Activated T-cell treated with anti-CD3 and anti-CD28 coated beads, Interleukin-2, amount 50 U/mL, for 48 hours (primary cell): Measurements from ENCODE around the gene GAS7.
A peak's percentile ranks its signal among the peaks of the same experiment; 100 is the strongest.

ENCODE experiments used
- DNase-seq, 2 experiments: peaks; one replicate each; pipeline ENCODE4 v3.0.0-alpha.2; 2020

GAS7 gene

DNA sequence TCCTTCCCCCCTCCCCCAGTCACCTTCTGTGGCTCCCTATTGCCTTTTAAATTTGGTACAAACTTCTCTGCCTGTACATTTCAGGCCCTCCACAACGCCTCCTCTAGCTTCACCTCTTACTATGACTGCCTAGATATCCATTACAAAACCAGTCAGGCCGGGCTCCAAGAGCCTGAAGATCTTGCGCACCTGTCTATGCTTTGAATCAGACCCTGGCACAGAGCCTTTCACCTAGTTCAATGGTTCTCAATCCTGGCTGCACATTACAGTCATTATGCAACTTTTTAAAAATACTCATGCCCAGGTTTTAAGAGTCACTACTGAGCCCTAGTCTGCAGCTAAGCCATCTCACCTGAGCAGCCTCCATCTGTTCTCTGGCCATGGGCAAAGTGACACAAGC lies 1.6 kb upstream of the GAS7 start:
- DNase-seq: no peak

DNA sequence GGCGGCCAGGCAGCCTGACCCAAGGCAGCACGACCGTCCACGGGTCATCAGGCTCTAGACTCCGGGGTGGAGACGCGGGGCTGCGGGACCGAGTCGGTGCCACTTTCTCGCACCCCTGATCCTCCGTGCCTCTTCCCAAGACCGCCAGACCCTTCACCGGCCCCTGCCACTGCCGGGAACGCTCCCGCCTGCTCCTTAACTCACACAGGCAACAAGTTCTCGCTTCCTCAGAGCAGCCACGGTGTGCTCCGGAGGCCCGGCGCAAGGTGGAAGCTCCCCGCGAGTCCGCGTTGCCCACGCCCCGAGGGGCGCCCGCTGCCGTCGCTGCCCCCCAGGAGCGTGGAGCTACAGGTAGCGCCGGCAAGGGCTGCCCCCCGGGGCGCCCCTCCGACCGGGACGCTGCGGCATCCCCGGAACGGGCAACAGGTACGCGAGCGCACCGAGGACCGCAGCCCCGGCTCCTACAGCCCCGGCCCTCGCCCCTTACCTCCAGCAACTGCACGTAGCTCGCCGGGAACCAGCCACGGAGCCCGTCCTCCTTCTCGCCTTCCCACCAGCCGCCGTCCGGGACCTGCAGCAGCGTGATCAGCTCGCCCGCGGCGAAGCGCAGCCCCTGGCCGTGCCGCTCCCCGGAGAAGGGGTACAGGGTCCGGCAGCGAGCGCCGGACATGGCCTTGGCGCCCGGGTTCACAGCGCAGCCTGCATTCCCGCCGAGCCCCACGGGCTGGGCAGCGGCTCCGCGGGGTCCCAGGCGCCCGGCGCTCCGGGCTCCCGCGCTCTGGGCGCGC lies 491 bp downstream of the GAS7 start:
- peak in 1 of 2 experiments; percentile 23 for DNase-seq

DNA sequence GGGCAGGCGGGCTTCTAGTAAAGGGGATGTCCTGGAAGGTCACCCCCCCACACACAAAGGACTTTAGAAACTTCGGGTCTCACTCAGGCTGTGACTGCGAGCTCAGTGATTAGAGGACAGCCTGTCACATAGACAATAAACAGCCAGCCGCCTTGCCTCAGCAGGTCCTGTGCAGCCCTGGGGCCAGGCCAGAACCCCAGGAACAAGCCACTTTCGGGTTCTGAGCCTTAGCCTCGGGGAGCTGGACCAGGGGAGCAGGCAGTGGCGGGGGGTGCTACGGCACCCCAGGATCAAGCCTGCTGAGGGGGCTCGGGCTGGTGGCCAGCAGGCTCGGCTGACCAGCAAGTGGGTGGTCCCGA lies 1.1 kb downstream of the GAS7 start:
- DNase-seq: no peak

DNA sequence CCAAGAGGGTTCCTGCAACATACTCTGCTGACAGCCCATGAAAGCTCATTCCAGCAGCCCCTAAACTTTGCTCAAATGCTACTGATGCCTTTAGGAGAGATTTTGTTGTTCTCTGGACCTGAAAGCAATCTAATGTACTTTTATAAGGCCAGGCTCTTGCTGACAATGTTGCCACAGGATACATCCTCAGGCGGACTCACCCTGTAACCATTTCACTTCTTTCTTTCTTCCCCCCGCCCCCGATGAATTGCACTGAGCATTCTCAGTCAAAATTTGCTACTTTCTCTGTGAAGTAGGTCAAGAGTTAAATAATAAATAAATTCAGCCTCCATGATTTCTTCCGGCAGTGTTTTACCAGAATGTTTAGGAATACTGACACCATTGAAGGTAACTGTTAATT lies 1.5 kb downstream of the GAS7 start:
- no peak for DNase-seq

DNA sequence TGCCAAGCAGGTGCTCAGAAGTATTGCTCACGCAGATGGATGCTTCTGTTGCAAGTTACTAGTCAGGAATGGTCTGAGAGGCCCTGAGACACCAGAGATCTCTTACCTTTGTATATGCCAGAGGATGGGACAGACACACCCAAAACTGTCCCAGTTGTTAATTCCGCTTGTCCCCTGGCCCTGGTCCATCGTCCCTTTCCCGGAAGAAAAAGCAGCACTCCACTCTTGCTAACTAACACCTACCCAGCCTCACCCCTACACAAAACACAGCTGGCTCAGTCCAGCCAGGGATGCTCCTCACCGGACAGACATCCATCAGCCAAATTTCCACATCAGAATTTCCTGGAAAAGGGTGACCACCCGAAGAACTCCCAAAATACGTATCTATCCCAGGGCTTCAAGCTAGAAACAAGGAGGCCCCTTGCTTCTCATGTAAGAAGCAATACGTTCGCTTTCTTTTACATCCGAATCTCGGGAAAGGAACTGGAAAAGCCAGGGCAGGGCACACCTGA lies 2.0 kb downstream of the GAS7 start:
- DNase-seq: no peak

DNA sequence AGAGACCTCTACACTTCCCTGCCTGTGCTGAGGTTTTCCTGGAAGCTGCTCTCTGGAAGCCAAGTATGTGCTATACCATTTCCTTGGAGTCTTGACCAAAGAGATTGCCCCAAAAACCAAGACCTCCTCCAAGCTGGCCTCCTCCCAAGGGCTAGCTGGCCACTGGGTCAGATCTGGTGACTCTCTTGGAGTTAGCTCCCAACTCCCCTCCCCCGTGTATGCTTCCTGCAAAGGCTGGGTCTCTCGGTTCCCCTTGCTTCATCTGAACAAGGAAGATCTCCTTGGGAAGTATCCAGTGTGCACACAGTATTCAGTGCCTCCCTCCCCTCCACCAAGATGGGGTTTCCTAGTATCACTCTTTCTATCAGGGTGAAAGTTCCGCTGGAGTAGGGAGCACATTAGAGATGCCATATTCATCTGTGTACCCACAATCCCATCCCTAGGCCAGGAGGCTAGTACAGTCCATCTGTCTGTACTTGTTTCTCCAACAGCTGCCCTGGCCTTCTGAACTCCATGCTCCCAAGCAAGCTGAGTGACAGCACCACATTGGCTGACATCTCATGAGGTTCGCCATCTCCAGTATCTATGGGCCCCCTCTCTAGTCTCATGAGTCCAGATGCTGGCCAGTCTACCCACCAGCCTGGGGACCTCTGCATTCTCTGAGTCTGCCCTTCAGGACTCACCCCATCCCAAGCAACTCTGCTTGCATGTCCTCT lies 3.2 kb downstream of the GAS7 start:
- no peak for DNase-seq

DNA sequence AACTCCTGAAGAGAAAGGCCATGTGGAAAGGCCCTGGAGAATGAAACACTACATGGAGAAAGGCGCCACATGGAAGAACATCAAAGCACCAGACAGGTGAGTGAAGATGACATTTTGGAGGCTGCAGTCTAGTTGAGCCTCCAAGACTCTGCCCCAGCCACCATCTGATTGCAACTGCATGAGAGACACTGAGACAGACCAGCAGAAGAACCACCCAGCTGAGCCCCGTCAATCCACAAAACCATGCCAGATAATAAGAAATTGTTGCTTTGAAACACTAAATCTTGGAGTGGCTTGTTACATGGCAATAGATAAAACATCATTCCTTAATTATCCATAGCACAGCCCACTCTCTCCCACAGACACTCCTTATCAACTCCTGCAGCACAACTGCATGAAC lies 4.8 kb downstream of the GAS7 start:
- no peak for DNase-seq

DNA sequence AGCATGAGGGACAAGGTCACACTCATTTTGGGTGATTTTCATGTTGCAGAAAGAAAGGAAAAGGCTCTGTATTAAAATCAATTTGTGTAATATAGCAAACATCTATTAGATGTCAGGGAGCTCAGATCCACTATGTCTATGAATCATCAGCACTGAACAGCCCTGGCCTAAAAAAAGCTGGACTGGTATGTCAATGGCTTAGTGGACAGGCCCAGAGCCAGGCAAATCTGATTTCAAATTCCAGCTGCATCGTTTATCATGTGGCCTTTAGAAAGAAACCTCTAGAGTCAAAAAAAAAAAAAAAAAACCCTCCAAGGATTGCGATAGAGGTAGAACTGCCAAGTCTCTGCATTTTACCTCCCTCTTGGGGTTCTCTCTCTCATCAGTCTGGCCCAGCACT lies 5.4 kb downstream of the GAS7 start:
- DNase-seq: no peak

DNA sequence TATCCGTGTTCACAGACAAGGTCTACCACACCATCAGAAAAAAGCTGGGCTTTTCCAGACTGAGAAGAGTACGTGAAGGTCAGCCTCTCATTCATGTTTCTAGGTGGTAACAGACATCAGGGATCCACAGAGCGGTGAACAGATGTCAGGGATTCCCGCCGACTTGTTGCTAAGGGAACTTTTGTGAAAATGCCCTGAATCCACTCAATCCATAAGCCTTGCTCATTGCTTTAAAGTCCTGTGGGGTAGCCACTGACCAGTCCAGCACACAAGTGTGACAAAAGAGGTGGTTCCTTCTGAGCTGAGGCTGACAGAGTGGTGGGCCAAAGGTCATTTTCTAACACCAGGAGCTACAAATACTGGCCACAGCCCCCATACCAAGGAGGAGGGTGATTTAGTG lies 5.9 kb downstream of the GAS7 start:
- no peak for DNase-seq

DNA sequence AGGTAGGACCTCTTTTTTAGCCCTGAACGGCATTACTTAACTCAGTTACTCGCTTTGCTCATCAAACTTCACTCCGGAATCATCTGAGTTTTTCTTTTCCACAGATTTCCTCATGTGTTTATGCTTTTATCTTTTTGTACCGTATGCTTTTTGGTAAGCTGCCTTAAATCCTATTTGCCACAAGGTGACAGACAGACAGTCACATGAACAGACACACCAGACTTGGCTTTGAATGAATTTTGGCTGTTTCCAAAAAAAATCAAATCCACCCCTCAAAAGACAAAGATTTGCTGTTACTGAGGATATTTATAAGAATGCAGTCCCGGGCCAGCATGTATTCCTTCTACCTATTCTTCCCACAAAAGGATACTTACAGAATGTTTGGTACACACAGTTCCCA lies 10.9 kb downstream of the GAS7 start:
- DNase-seq: no peak

DNA sequence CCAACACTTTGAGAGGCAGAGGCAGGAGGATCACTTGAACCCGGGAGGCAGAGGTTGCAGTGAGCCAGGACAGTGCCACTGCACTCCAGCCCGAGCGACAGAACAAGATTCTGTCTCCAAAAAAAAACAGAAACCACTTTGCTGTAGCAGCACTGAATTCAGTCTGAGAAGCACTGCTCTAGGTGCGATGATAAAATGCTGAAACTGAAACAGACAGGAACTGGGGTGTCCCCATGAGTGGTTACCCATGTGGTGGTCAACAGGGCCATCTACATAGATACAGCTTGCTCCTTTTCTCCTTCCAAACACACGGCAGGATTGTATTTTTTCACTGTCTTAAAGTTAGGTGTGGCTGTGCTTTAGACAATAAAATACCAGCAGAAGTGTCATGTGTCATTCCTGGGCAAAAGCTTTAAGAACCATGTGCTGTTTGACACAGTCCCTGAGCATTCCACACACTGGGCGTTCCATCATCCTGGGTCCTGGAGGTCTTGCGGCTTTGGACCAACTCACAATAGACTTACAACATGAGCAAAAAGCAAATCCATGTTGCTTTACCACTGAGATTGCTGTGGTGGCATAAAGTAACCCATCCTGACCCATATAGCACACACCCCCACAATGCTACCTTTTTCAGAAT lies 11.5 kb downstream of the GAS7 start:
- no peak for DNase-seq

DNA sequence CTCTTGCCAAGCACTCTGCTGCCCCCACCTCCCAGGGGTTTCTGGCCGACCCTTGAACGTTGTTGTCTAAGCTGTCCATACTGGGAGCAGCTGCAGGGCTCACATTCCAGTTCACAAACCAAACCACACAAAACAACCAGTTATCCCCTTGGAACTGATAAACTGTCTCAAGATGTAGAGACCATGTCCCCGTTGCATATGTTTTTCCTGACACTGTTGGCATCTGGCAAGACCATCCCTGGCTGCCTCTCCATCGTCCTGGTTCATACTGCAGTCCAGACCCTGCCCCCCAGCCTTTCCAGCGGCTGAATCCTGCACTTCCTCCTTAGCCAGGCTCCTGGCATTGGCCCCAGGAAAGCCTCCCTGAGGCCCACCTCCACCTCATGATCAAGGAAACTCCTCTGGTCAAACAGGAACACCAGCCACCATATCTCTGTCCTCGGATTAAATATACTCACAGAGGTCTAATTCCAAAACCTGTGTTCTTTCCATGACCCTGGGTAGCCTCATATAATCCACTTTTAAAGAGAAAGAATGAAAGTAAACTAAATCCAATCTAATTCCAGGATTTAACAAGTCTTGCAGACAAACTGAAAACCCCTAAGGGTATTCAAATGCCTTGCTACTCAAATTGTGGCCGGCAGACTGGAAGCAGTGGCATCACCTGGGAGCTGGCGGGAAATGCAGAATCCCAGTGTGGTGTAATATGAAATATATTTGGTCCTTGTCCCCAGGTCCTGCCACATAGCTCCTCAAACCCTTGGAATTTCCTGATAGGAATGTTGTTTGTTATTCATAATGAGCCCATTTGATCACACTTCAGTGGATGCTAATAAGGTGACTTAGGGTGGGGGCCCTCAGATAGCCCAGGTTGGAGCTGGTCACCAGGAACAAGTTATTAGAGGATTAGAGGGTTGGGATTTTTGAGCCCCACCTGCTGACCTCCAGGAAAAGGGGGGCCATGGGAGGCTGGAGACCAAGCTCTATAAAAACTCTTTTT lies 14.2 kb downstream of the GAS7 start:
- DNase-seq: no peak

DNA sequence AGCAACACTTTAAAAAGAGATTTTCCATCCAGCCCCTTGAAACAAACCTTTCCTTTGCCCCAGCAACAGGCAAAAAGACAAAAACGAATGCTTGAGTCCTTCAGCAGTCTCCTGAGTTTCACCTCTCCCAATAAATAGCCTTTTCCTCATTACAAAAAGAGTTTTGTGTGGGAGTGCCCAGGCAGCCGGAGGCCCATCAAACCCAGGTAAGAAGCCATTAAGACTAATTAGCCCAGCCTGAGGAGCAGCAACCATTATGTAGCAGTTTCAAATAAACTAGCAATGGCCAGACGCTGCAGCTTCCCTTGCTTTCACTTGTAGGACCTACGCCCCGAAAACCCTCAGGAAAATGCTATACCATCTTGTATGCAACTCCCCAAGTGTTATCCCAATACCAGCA lies 15.6 kb downstream of the GAS7 start:
- no peak for DNase-seq

DNA sequence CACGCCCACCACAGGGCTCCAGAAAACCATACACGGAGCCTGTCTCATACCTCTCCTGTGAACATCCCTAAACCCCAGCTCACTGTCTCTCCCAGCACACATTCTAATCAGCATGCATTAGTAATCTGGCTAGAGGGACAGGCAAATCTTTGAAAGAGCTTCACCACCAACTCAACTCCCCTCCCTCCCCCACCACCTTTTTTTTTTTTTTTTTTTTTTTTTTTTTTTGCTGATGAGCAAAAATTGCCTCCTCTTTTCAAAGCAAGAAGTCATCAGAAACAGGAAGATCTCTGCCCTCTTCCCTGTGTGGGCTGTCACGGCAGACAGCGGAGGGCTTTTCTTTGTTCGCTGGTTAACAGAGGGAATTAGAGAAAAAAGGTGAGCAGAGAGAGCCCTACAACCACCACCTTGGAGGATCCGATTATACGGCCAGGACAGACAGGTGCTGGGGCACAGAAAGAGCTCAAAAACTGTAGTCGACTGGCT lies 19.9 kb downstream of the GAS7 start:
- no peak for DNase-seq

DNA sequence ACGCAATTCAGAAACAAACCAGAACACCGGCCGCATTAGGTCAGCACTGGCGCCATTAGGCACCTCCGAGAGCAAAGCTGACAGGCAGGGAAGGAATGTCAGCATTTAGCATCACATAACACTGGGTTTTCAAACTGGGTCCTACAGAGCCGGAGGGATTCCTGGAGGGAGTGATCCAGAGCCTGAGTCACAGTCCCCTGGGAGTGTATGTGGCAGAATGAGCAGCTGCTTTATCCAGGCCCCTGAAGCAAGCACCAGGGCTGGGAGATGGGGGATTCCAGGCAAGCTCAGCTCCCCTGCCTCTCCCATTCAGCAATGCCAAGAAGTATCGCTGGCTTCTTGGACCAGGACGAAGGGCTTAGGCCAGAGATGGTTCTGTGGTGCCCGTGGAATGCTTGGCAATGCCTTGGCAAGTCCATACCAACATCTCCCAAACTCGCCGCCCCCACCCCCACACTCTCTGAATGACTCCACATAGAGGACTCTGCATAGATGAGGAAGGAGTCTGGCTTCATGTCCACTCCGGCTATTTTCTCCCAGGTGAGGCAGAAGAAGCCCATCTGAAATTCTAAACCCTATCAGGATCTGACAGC lies 20.4 kb downstream of the GAS7 start:
- no peak for DNase-seq

DNA sequence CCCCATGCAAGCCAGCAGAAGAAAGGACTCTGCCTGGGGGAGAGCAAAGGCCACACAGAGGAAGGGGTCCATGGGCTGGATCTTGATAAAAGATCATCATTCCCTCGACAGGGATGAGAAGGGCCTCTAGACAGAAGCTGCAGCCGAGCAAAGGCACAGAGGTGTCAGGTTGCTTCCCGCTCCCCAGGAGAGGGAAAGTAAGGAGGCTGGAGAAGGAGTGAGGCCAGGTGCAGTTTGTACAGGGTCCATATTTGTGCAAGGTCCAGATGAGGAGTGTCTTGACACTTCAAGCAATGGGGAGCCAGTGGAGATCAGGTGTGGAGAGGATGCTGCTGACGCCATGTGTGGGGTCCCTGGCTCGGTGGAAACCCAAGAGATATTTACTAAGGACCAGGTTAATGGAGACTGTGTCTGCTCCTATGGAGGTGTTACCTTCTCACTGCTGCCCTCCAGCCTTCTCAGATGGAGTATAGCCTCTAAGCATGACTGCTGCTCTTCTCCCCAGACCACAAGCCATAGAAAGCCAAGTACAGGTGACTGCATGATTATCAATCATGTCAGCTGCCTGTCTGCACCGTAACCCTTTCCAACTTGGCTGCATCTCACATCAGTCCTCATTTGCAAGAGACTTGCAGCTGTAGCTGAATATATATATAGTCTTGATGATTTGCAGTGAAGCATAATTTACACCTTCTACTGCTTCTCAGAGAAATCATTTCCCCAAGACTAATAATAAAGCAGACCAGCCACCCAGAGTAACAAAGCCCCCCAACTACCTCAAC lies 21.1 kb downstream of the GAS7 start:
- DNase-seq: no peak

DNA sequence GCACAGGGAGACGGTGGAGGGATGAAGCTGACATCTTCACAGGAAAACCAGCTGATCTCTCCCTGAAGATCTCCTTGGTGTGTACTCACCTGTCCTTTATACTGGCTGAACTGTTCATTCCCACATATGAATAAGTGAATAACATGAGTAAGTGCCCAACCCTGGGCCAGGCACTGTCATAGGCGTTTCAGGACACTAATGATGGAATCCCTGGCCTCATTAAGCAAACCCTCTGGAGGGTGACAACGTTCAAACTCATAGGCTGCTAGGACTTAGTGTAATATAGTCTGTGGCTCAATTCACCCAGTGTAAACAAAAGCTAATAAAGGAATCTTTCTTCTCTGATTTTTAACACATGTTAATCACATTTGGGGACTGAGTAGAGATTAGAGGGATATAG lies 24.5 kb downstream of the GAS7 start:
- DNase-seq: no peak

DNA sequence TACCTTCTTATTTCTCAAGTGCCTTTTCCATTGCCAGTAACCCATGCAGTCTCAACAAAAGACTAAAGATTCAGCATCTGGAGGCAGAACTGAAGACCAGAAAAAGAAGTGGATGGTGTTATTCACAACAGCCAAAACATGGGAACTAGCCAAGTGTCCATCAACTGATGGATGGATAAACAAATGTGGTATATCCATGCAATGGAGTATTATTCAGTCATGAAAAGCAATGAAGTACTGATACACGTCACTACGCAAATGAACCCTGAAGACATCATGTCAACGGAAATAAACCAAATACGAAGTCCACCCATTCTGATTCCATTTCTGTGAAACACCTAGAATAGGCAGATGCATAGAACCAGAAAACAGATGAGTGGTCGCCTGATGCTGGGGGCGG lies 25.6 kb downstream of the GAS7 start:
- DNase-seq: no peak

DNA sequence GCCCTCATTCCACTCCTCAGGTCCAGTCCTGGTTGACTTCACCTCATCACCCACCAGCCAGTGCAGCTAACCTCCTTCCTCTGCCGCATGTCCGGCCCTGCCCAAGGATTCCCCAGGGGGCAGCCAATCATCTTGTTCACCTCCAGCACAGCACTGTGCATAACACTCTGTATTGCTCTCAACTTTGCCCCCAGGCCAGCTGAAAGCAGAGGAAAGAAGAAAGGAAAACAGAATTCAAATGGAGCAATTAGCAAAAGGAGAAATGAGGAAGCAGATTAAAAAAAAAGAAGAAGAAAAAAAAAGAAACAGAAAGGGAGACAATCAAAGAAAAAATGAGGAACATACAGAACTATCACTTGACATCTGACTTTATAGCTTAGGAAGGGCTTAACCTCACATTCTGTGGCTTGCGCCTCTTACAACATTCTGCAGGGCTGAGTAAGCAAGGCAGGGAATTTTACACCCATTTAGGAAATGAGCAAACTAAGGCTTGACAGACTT lies 26.1 kb downstream of the GAS7 start:
- DNase-seq: no peak

DNA sequence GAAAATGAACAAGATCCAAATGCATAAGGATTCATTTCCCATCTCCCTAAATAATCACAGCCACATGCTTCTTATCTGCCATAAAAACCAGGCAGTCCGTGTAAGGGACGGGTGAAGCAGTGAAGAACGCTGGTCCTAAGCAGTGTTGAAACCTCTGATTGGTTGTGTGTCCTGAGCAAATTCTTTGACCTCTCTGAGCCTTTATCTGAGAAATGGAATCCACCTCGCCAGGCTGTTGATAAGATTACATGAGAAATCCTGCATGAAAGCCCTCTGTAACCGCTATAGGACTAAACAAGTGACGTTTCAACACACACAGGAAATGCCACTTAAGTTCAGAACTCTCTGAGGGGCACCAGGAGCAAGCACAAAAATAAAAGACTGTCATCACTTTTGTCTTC lies 26.8 kb downstream of the GAS7 start:
- DNase-seq: no peak

DNA sequence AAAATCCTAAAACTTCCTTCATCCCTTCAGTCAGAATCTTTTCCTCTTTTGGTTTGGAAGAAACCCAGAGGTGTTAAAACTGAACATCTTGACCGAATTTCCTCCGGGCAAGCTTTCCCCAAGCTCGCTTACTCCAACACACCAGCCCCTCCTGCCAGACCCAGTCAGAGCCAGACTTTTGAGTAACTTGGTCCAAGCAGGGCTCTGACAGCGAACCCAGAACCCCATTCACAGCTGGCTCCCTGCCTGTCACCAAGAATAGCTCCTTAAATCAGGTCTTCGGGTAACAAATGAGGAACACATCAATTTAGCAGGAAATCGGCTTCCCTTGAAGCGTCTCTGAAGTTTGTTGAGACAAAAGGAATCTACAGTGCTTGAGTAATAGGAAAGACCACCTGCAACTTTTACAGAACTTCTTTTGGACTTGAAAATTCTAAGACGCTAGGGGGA lies 27.3 kb downstream of the GAS7 start:
- no peak for DNase-seq
